H1 (cell line): ENCODE data around the gene MPZ. TPM values are rescaled to one million over a fixed set of nuclear protein-coding genes. Genes with fewer than 3 reads are reported as not detected.

Source experiments
- CTCF ChIA-PET: fragments of 300-600 bp; sonication (Branson Sonifier 250); formaldehyde crosslinking; loops from one replicate; lab custom pipeline; 2021; ENCODE audit not compliant: partially characterized antibody; lab: Charles Lee
- POLR2A ChIA-PET: fragments of 300-600 bp; sonication (Branson Sonifier 250); formaldehyde crosslinking; loops from one replicate; lab custom pipeline; 2021; ENCODE audit warnings: inconsistent platforms; ENCODE audit not compliant: partially characterized antibody; lab: Charles Lee
- DNase-seq, 2 experiments: peaks; one replicate each; pipeline versions ENCODE4 v3.0.0 to v3.0.0-alpha.2; 2010 to 2022; ENCODE audit warnings: low spot score in 2 of 2, low read depth in 1 of 2, mixed read lengths in 1 of 2
- FAIRE-seq: peaks from 2 replicates; lab custom pipeline; 2011; peaks lifted over from hg19 to GRCh38; lab: Jason Lieb, UNC
- H2AFZ ChIP-seq: 2 replicates; pipeline ENCODE4 v1.8.1; 2012; ENCODE audit warnings: low read length, inconsistent platforms
- H2AK5ac ChIP-seq: 2 replicates; pipeline ENCODE4 v1.6.1; 2013; ENCODE audit warnings: low read depth, low read length
- H2BK120ac ChIP-seq: replicated peaks from 2 replicates; pipeline ENCODE3; 2013; ENCODE audit warnings: low read depth, low read length, inconsistent platforms
- H2BK12ac ChIP-seq: 2 replicates; pipeline ENCODE4 v1.6.1; 2013; ENCODE audit warnings: low read depth, low read length
- H2BK15ac ChIP-seq: 2 replicates; pipeline ENCODE4 v1.6.1; 2013; ENCODE audit warnings: low read length
- H2BK20ac ChIP-seq: 2 replicates; pipeline ENCODE4 v1.6.1; 2013; ENCODE audit warnings: low read length
- H2BK5ac ChIP-seq: 2 replicates; pipeline ENCODE4 v1.6.1; 2013; ENCODE audit warnings: low read depth, low read length
- H3K14ac ChIP-seq: 2 replicates; pipeline ENCODE4 v1.6.1; 2013; ENCODE audit warnings: inconsistent platforms; ENCODE audit not compliant: insufficient read length
- H3K18ac ChIP-seq: 2 replicates; pipeline ENCODE4 v1.6.1; 2013; ENCODE audit warnings: low read length; ENCODE audit errors: extremely low read depth
- H3K23ac ChIP-seq: 2 replicates; pipeline ENCODE4 v1.6.1; 2013; ENCODE audit warnings: inconsistent platforms; ENCODE audit not compliant: insufficient read length
- H3K23me2 ChIP-seq: 2 replicates; pipeline ENCODE4 v1.6.1; 2013; ENCODE audit warnings: low read depth, low read length
- H3K27ac ChIP-seq: 2 replicates; pipeline ENCODE4 v1.6.1; 2011; ENCODE audit warnings: low read depth, low read length, inconsistent platforms
- H3K27me3 ChIP-seq, 4 experiments: replicated peaks in 1 of 4; 1 replicate in 1 of 4; 2 replicates in 3 of 4; pipeline versions ENCODE4 v1.6.1 to v1.8.1; 2011 to 2013; ENCODE audit warnings: low read length in 3 of 4, mild to moderate bottlenecking in 3 of 4, inconsistent platforms in 2 of 4, mixed read lengths in 2 of 4, moderate library complexity in 1 of 4; ENCODE audit not compliant: control insufficient read depth in 3 of 4, insufficient read depth in 3 of 4; ENCODE audit errors: extremely low read depth in 1 of 4
- H3K36me3 ChIP-seq, 4 experiments: 2 replicates each; pipeline versions ENCODE4 v1.6.1 to v1.8.1; 2011 to 2013; ENCODE audit warnings: mild to moderate bottlenecking in 4 of 4, low read length in 3 of 4, moderate library complexity in 2 of 4, control low read depth in 1 of 4, inconsistent platforms in 1 of 4; ENCODE audit not compliant: insufficient read depth in 4 of 4, control insufficient read depth in 2 of 4
- H3K4ac ChIP-seq: replicated peaks from 2 replicates; pipeline ENCODE3; 2013; ENCODE audit warnings: low read length, low read depth, mixed read lengths, inconsistent platforms; ENCODE audit not compliant: insufficient read length
- H3K4me1 ChIP-seq, 4 experiments: replicated peaks in 1 of 4; 1 replicate in 1 of 4; 2 replicates in 3 of 4; pipeline versions ENCODE4 v1.6.1 to v1.8.1; 2011 to 2013; ENCODE audit warnings: low read length in 3 of 4, inconsistent platforms in 2 of 4, mixed read lengths in 1 of 4; ENCODE audit not compliant: insufficient read depth in 4 of 4, control insufficient read depth in 3 of 4
- H3K4me2 ChIP-seq, 2 experiments: 2 replicates each; pipeline versions ENCODE4 v1.6.1 to v1.8.1; 2011 to 2013; ENCODE audit warnings: low read depth in 2 of 2, low read length in 2 of 2, control low read depth in 1 of 2, inconsistent platforms in 1 of 2, mild to moderate bottlenecking in 1 of 2; ENCODE audit not compliant: insufficient read depth in 1 of 2
- H3K4me3 ChIP-seq, 4 experiments: fragments of 200-600, 300-600 bp in 1 of 4; sonication (generic), shearing (Covaris generic), sonication (Bioruptor Twin) in 1 of 4; 2 replicates each; pipeline versions ENCODE4 v1.5.1 to v1.8.1; 2011 to 2016; ENCODE audit warnings: low read length in 4 of 4, low read depth in 3 of 4, control low read depth in 2 of 4, inconsistent platforms in 2 of 4, mild to moderate bottlenecking in 2 of 4, mixed read lengths in 1 of 4, moderate library complexity in 1 of 4; ENCODE audit not compliant: insufficient read depth in 2 of 4; ENCODE audit errors: extremely low read depth in 1 of 4
- H3K56ac ChIP-seq: replicated peaks from 2 replicates; pipeline ENCODE3; 2013; ENCODE audit warnings: low read depth, mild to moderate bottlenecking, mixed read lengths, low read length, inconsistent platforms; ENCODE audit not compliant: insufficient read length
- H3K79me1 ChIP-seq: 2 replicates; pipeline ENCODE4 v1.6.1; 2013; ENCODE audit warnings: low read depth, low read length, control low read depth
- H3K79me2 ChIP-seq, 2 experiments: 2 replicates each; pipeline versions ENCODE4 v1.6.1 to v1.8.1; 2012 to 2013; ENCODE audit warnings: low read length in 2 of 2, mild to moderate bottlenecking in 2 of 2, inconsistent platforms in 1 of 2; ENCODE audit not compliant: insufficient read depth in 2 of 2, control insufficient read depth in 1 of 2
- H3K9ac ChIP-seq, 4 experiments: replicated peaks in 1 of 4; 1 replicate in 1 of 4; 2 replicates in 3 of 4; pipeline versions ENCODE4 v1.6.1 to v1.8.1; 2011 to 2013; ENCODE audit warnings: low read depth in 3 of 4, low read length in 3 of 4, control low read depth in 2 of 4, mild to moderate bottlenecking in 2 of 4, moderate library complexity in 2 of 4, inconsistent platforms in 1 of 4; ENCODE audit errors: extremely low read depth in 1 of 4
- H3K9me3 ChIP-seq, 2 experiments: 2 replicates each; pipeline versions ENCODE4 v1.6.1 to v1.8.1; 2012 to 2013; ENCODE audit warnings: mild to moderate bottlenecking in 2 of 2, moderate library complexity in 2 of 2, control low read depth in 1 of 2, inconsistent platforms in 1 of 2, low read depth in 1 of 2, low read length in 1 of 2, mixed read lengths in 1 of 2; ENCODE audit not compliant: insufficient read depth in 2 of 2
- H4K20me1 ChIP-seq, 2 experiments: replicated peaks in 1 of 2; 2 replicates each; pipeline versions ENCODE3 to v1.8.1; 2011 to 2013; ENCODE audit warnings: inconsistent platforms in 2 of 2, low read length in 2 of 2, mild to moderate bottlenecking in 1 of 2; ENCODE audit not compliant: insufficient read depth in 2 of 2, control insufficient read depth in 1 of 2
- H4K5ac ChIP-seq: 2 replicates; pipeline ENCODE4 v1.6.1; 2013; ENCODE audit warnings: low read length, low read depth, mixed read lengths, inconsistent platforms; ENCODE audit not compliant: insufficient read length
- H4K8ac ChIP-seq: 2 replicates; pipeline ENCODE4 v1.8.0; 2013; ENCODE audit warnings: mild to moderate bottlenecking, moderate library complexity, low read length, inconsistent platforms; ENCODE audit not compliant: insufficient read depth; ENCODE audit errors: extremely low read depth
- H4K91ac ChIP-seq: replicated peaks from 2 replicates; pipeline ENCODE3; 2013; ENCODE audit warnings: low read length, mixed read lengths, inconsistent platforms; ENCODE audit not compliant: insufficient read length
- CBX8 ChIP-seq: fragments of 300-800, 300-1000 bp; sonication (generic); IDR thresholded peaks from 2 replicates; pipeline ENCODE4 v1.7.1; 2016; ENCODE audit warnings: low read depth, low read length, borderline replicate concordance
- CHD2 ChIP-seq: IDR thresholded peaks from 2 replicates; pipeline ENCODE4 v1.6.1; 2012; ENCODE audit warnings: low read length, improper control_type of control experiment
- EZH2 ChIP-seq: fragments of 200-600 bp; sonication (generic); IDR thresholded peaks from 2 replicates; pipeline ENCODE4 v1.7.1; 2012; ENCODE audit warnings: low read depth, mild to moderate bottlenecking, moderate library complexity, low read length, inconsistent platforms; ENCODE audit not compliant: severe bottlenecking
- KDM4A ChIP-seq: IDR thresholded peaks from one replicate; pipeline ENCODE4 v1.7.1; 2012; ENCODE audit warnings: low read depth, mild to moderate bottlenecking, moderate library complexity, low read length, inconsistent platforms; ENCODE audit not compliant: severe bottlenecking
- RNF2 ChIP-seq: fragments of 200-900, 300-1000 bp; sonication (generic); IDR thresholded peaks from 2 replicates; pipeline ENCODE4 v1.7.1; 2016; ENCODE audit warnings: borderline replicate concordance, low read depth, mild to moderate bottlenecking, antibody characterized with exemption, low read length; ENCODE audit not compliant: poor library complexity, severe bottlenecking; ENCODE audit errors: missing control alignments
- SAP30 ChIP-seq: fragments of 300-600 bp; sonication (generic); IDR thresholded peaks from 2 replicates; pipeline ENCODE4 v1.7.1; 2012; ENCODE audit warnings: low read length, moderate library complexity, mild to moderate bottlenecking, inconsistent platforms; ENCODE audit not compliant: insufficient read depth, insufficient replicate concordance
- WGBS, 2 experiments: shearing (Covaris generic) in 1 of 2; methylation state at CpG; one replicate each; pipeline versions ENCODE4 v1.1.6 to v1.1.7; 2013 to 2015; ENCODE audit warnings: low lambda C conversion rate in 2 of 2, mixed read lengths in 2 of 2, inconsistent platforms in 1 of 2, low coverage in 1 of 2, missing lambda C conversion rate in 1 of 2; ENCODE audit not compliant: insufficient replicate concordance in 2 of 2, insufficient coverage in 1 of 2, insufficient read length in 1 of 2; ENCODE audit errors: extremely low coverage in 1 of 2, missing lambda C conversion rate in 1 of 2; 5-methylcytosine and 5-hydroxymethylcytosine counted together
- polyA plus RNA-seq, 7 experiments: library from polyadenylated mRNA; depleted of rRNA in 3 of 7; stranded (reverse) in 5 of 7; unstranded in 2 of 7; fragments of >200 nt in 5 of 7; fragments of 200-250 nt in 2 of 7; gene quantifications; 1 replicate in 5 of 7; 2 replicates in 1 of 7; 4 replicates in 1 of 7; pipeline versions ENCODE4 v1.2.1 to v1.2.3, GENCODE V29; 2011 to 2013; ENCODE audit warnings: missing spikeins in 2 of 7, mixed read lengths in 2 of 7
- total RNA-seq: library from RNA; stranded (reverse); fragmentation: NEBNext Ultra II Directional; extraction: Animal tissue kit (Norgen Biotek cat#: 25700); gene quantifications from 2 replicates; pipeline ENCODE4 v1.2.1, GENCODE V29; 2021

Gene MPZ
- total and polyA plus RNA-seq, 2 of the 8 experiments (the other 6 are each of a cell fraction or from before 2014, with no cell fraction given) = 4.1 to 5.1 TPM

DNA sequence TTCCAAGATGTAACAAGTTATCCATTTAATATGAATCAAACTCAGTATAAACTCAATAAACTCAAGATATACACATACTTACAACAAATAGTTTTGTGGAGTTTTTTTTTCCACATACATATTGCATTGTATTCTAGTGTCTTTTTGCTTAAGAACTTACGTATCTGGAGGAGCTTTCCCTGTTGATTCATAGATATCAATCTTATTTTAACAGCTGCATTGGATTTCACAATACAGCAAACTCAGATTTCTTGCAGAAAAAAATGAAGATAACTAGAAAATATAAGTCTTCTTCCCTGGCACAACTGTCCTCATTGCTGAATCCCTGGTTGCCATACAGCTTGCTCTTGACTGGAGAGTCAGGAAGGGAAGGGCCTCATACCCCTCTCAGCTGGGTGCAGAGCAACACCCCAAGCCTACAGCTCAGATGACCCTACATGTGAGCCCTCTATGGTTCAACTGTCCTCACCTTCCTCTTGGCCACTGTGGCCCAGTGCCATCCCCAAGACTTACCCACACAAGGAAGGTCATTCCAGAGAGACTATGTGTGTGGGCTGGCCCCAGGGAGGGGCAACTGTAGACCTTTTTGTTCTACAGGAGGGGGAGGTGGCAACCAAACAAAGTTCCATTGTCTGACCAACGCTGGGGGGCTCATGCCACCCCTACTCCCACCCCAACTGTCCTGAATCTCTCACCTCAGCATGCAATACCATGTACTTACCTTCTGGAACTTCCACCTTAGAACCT, 1.7 kb downstream of the MPZ start:
- TF ChIP-seq SAP30 (no peak), CHD2 (no peak), EZH2 (no peak), KDM4A (no peak), CBX8 (no peak), RNF2 (no peak)
- Histone ChIP-seq H3K23ac (no peak overlapping the region), H3K79me1 (0 out of 2 replicates have a peak, but pooled peaks cover 3% of the 10 kb centered on the region), H3K4me1 (peaks cover 0 to 16% (median 9%) of the 10 kb centered on the region in 4 experiments; a peak in 6 of 7 replicates), H2BK20ac (no peak overlapping the region), H2BK120ac (no peak overlapping the region), H3K14ac (no peak overlapping the region), H3K27ac (no peak overlapping the region), H4K20me1 (no peaks in the 10 kb centered on the region), H2BK15ac (no peak overlapping the region), H3K23me2 (peaks cover 8% of the 10 kb centered on the region; the same call in 1 of the 2 replicates), H3K9ac (no peak overlapping the region), H3K27me3 (no peaks in the 10 kb centered on the region), H4K91ac (no peak overlapping the region), H3K18ac (no peak overlapping the region), H4K8ac (no peak overlapping the region; the same call in 1 of the 2 replicates), H3K4me2 (no peak overlapping the region), H3K4ac (no peak overlapping the region), H3K4me3 (no peak overlapping the region), H2BK12ac (no peak overlapping the region), H2AFZ (no peak overlapping the region), H2AK5ac (no peak overlapping the region), H3K79me2 (peaks cover 0 to 8% of the 10 kb centered on the region in 2 experiments; a peak in 1 of 4 replicates), H2BK5ac (no peak overlapping the region), H4K5ac (no peak overlapping the region), H3K9me3 (no peaks in the 10 kb centered on the region), H3K36me3 (no peaks in the 10 kb centered on the region), H3K56ac (no peak overlapping the region)
- FAIRE-seq (no peak), DNase-seq (no peak)
- WGBS, 2 experiments = 84% methylated on average over 2 of the region's 2 CpGs; no CpG with 5 or more reads in 1 of the 2 experiments
- ChIA-PET POLR2A (interaction anchor here (0.8 kb wide), 1 partner anchor 83 kb away, joined by 3 read pairs; the partner anchor contains the start of gene TOMM40L), CTCF (interaction anchor here (0.7 to 12.1 kb wide), 9 partner anchors 12 to 98 kb away, joined by 3 to 201 read pairs (median 3); partner anchors contain the start of genes APOA2, FCER1G and TOMM40L)
